ENCODE data around the gene IPMK. TPM values are rescaled to one million over a fixed set of nuclear protein-coding genes. Genes with fewer than 3 reads are reported as not detected.

IPMK gene
- total RNA-seq, 3 donors from 2014 or later: 7.5 to 13.5 (median 7.9) TPM

GRCh38 chr10:58268454-58268945 lies 806 bp upstream of the IPMK start:
- Histone ChIP-seq H3K36me3 (no peaks in the 10 kb centered on the region), H3K27me3 (no peaks in the 10 kb centered on the region), H3K4me3 (peak overlapping the region; percentile 77 to 91 (median 88)), H3K4me1 (peaks cover 0 to 5% of the 10 kb centered on the region in 2 donors), H3K9me3 (no peaks in the 10 kb centered on the region), H3K27ac (peak overlapping the region; percentile 96 to 99)
- no peak for DNase-seq (ENCODE audit: low spot score in 2 of 2)
- TF ChIP-seq POLR2A (IDR thresholded peaks at IDR 0.05): no peak
- no peak for TF ChIP-seq CTCF (IDR thresholded peaks at IDR 0.05)
- no peak for TF ChIP-seq POLR2AphosphoS5 (IDR thresholded peaks at IDR 0.05)
- intact Hi-C loops (cut with DNase I; ENCODE audit: low total_unique reads): no loop called here

GRCh38 chr10:58266826-58267712 lies 625 bp downstream of the IPMK start:
- intact Hi-C loops (cut with DNase I; ENCODE audit: low total_unique reads): no loop called here
- DNase-seq (ENCODE audit: low spot score in 2 of 2): peak; percentile 54 to 76
- Histone ChIP-seq H3K4me1 (peaks cover 0 to 5% of the 10 kb centered on the region in 2 donors), H3K36me3 (no peaks in the 10 kb centered on the region), H3K27ac (peak overlapping the region; percentile 96 to 99), H3K4me3 (peak overlapping the region; percentile 77 to 91 (median 88)), H3K9me3 (no peaks in the 10 kb centered on the region), H3K27me3 (no peaks in the 10 kb centered on the region)
- TF ChIP-seq CTCF (IDR thresholded peaks at IDR 0.05) (no peak), POLR2AphosphoS5 (IDR thresholded peaks at IDR 0.05) (peak; percentile 49 to 89 (median 84))

GRCh38 chr10:58266003-58266825 lies 1.5 kb downstream of the IPMK start:
- intact Hi-C loops (cut with DNase I; ENCODE audit: low total_unique reads): no loop called here
- Histone ChIP-seq H3K4me1 (peaks cover 0 to 5% of the 10 kb centered on the region in 2 donors), H3K27me3 (no peaks in the 10 kb centered on the region), H3K27ac (peak overlapping the region; percentile 96 to 99), H3K4me3 (peak overlapping the region; percentile 77 to 91 (median 88)), H3K36me3 (no peaks in the 10 kb centered on the region), H3K9me3 (no peaks in the 10 kb centered on the region)
- no peak for DNase-seq (ENCODE audit: low spot score in 2 of 2)
- no peak for TF ChIP-seq CTCF (IDR thresholded peaks at IDR 0.05)
- TF ChIP-seq POLR2A (IDR thresholded peaks at IDR 0.05): no peak
- no peak for TF ChIP-seq POLR2AphosphoS5 (IDR thresholded peaks at IDR 0.05)

GRCh38 chr10:58265249-58265648 lies 2.4 kb downstream of the IPMK start:
- intact Hi-C loops (cut with DNase I; ENCODE audit: low total_unique reads): no loop called here

More at GRCh38 chr10:58265249-58265648, 2.4 kb downstream of the IPMK start:
- peak overlapping the region in 2 of 3 donors; percentile 77 to 91 for H3K4me3 ChIP-seq
- peak overlapping the region; percentile 96 to 99 for H3K27ac ChIP-seq
- no peaks in the 10 kb centered on the region for H3K9me3 ChIP-seq
- peaks cover 0 to 5% of the 10 kb centered on the region in 2 donors for H3K4me1 ChIP-seq
- TF ChIP-seq POLR2AphosphoS5 (IDR thresholded peaks at IDR 0.05): no peak
- no peak for TF ChIP-seq POLR2A (IDR thresholded peaks at IDR 0.05)
- TF ChIP-seq CTCF (IDR thresholded peaks at IDR 0.05): no peak
- H3K27me3 ChIP-seq: no peaks in the 10 kb centered on the region
- H3K36me3 ChIP-seq: no peaks in the 10 kb centered on the region
- no peak for DNase-seq (ENCODE audit: low spot score in 2 of 2)
